SK-N-SH (cell line): ENCODE data around the gene CHRM3. TPM values are rescaled to one million over a fixed set of nuclear protein-coding genes. Genes with fewer than 3 reads are reported as not detected.
"Not testable (repeated sequence)": the region's sequence is repeated elsewhere in the genome, so short reads cannot be mapped to it uniquely, and the experiment has no call there.

ENCODE experiments used
- CTCF ChIA-PET: fragments of 300-600, 350-600 bp; formaldehyde crosslinking; extraction: SDS; loops from one replicate; lab custom pipeline; 2021; lab: Yijun Ruan, JAX
- POLR2A ChIA-PET: fragments of 350-600 bp; sonication (Branson Sonifier 250); formaldehyde crosslinking; extraction: SDS; loops from one replicate; lab custom pipeline; 2020; ENCODE audit warnings: antibody characterized with exemption, inconsistent platforms; lab: Yijun Ruan, JAX
- DNase-seq: peaks from one replicate; pipeline ENCODE4 v3.0.0; 2012
- H2AFZ ChIP-seq: fragments of 200-600 bp; sonication (generic); 2 replicates; pipeline ENCODE4 v1.8.1; 2016; ENCODE audit warnings: antibody characterized with exemption, mild to moderate bottlenecking, low read depth
- H3F3A ChIP-seq: fragments of 200-600 bp; sonication (generic); replicated peaks from 2 replicates; pipeline ENCODE3; 2016; ENCODE audit warnings: antibody characterized with exemption, mild to moderate bottlenecking; ENCODE audit not compliant: insufficient read depth
- H3K27ac ChIP-seq, 2 experiments: fragments of 200-500 bp in 1 of 2; fragments of 200-600 bp in 1 of 2; sonication (Bioruptor generic) in 1 of 2; sonication (generic), shearing (Covaris generic) in 1 of 2; 2 replicates each; pipeline versions ENCODE4 v1.5.1 to v1.6.1; 2014 to 2016; ENCODE audit warnings: low read depth in 2 of 2, inconsistent platforms in 1 of 2, low read length in 1 of 2, mild to moderate bottlenecking in 1 of 2, mixed read lengths in 1 of 2
- H3K27me3 ChIP-seq: fragments of 200-600 bp; sonication (generic), shearing (Covaris generic); 2 replicates; pipeline ENCODE4 v1.6.1; 2016; ENCODE audit warnings: mixed run types; ENCODE audit not compliant: insufficient read depth
- H3K36me3 ChIP-seq, 2 experiments: fragments of 200-500 bp in 1 of 2; fragments of 200-600 bp in 1 of 2; sonication (Bioruptor generic) in 1 of 2; sonication (generic) in 1 of 2; replicated peaks in 1 of 2; 2 replicates each; pipeline versions ENCODE3 to v1.5.1; 2014 to 2016; ENCODE audit warnings: low read length in 1 of 2, mild to moderate bottlenecking in 1 of 2; ENCODE audit not compliant: insufficient read depth in 2 of 2, control insufficient read depth in 1 of 2
- H3K4me1 ChIP-seq, 2 experiments: fragments of 200-500 bp in 1 of 2; fragments of 200-600 bp in 1 of 2; sonication (Bioruptor generic) in 1 of 2; sonication (generic), shearing (Covaris generic) in 1 of 2; 2 replicates each; pipeline versions ENCODE4 v1.5.1 to v1.6.1; 2014 to 2016; ENCODE audit warnings: low read depth in 1 of 2, low read length in 1 of 2, mixed run types in 1 of 2; ENCODE audit not compliant: insufficient read depth in 2 of 2, control insufficient read depth in 1 of 2
- H3K4me2 ChIP-seq: fragments of 200-600 bp; sonication (generic), shearing (Covaris generic); 2 replicates; pipeline ENCODE4 v1.6.1; 2017; ENCODE audit warnings: mixed run types
- H3K4me3 ChIP-seq, 2 experiments: fragments of 200-500 bp in 1 of 2; fragments of 200-600 bp in 1 of 2; sonication (Bioruptor generic) in 1 of 2; sonication (generic), shearing (Covaris generic) in 1 of 2; 2 replicates each; pipeline versions ENCODE4 v1.5.1 to v1.8.1; 2014 to 2016; ENCODE audit warnings: low read depth in 2 of 2, inconsistent platforms in 1 of 2, low read length in 1 of 2, mild to moderate bottlenecking in 1 of 2, mixed read lengths in 1 of 2, moderate library complexity in 1 of 2
- H3K79me2 ChIP-seq: fragments of 200-600 bp; sonication (generic); 2 replicates; pipeline ENCODE4 v1.8.1; 2017; ENCODE audit warnings: mild to moderate bottlenecking; ENCODE audit not compliant: insufficient read depth
- H3K9ac ChIP-seq: fragments of 200-600 bp; sonication (generic); 2 replicates; pipeline ENCODE4 v1.6.1; 2017; ENCODE audit warnings: mixed run types
- H3K9me2 ChIP-seq: fragments of 200-600 bp; sonication (generic); 2 replicates; pipeline ENCODE4 v1.6.1; 2017; ENCODE audit warnings: mixed run types
- H3K9me3 ChIP-seq: fragments of 200-600 bp; sonication (generic); 2 replicates; pipeline ENCODE4 v1.6.1; 2017; ENCODE audit warnings: mixed run types, mild to moderate bottlenecking, moderate library complexity
- H4K20me1 ChIP-seq: fragments of 200-600 bp; sonication (generic); 2 replicates; pipeline ENCODE4 v1.6.1; 2017; ENCODE audit warnings: mild to moderate bottlenecking, mixed run types; ENCODE audit not compliant: insufficient read depth
- EZH2phosphoT487 ChIP-seq: fragments of 200-600 bp; sonication (generic); IDR thresholded peaks from 2 replicates; pipeline ENCODE4 v1.6.1; 2017; ENCODE audit warnings: low read depth, mixed run types, mild to moderate bottlenecking, antibody characterized with exemption, moderate library complexity, borderline replicate concordance
- FOSL2 ChIP-seq: IDR thresholded peaks from 2 replicates; pipeline ENCODE4 v1.4.0; 2012; ENCODE audit warnings: low read depth, mild to moderate bottlenecking, moderate library complexity, borderline replicate concordance
- FOXJ3 ChIP-seq: sonication (generic); formaldehyde crosslinking; IDR thresholded peaks from 2 replicates; pipeline ENCODE4 v1.5.1; 2020; ENCODE audit warnings: mild to moderate bottlenecking, missing genetic modification reagents
- GATA2 ChIP-seq: sonication (generic); formaldehyde crosslinking; IDR thresholded peaks from 2 replicates; pipeline ENCODE4 v1.5.0; 2020; ENCODE audit warnings: mild to moderate bottlenecking, missing genetic modification reagents
- JUND ChIP-seq: IDR thresholded peaks from 2 replicates; pipeline ENCODE4 v1.4.0; 2012
- MEF2A ChIP-seq: IDR thresholded peaks from 2 replicates; pipeline ENCODE4 v1.4.0; 2012; ENCODE audit warnings: low read depth, borderline replicate concordance
- RCOR1 ChIP-seq: fragments of 150-350 bp; IDR thresholded peaks from 2 replicates; pipeline ENCODE4 v1.6.1; 2017; ENCODE audit warnings: antibody characterized with exemption, low read length
- RXRA ChIP-seq: IDR thresholded peaks from 2 replicates; pipeline ENCODE4 v1.4.0; 2012; ENCODE audit warnings: low read depth, mild to moderate bottlenecking, borderline replicate concordance
- TEAD4 ChIP-seq: IDR thresholded peaks from 2 replicates; pipeline ENCODE4 v1.4.0; 2012; ENCODE audit warnings: mild to moderate bottlenecking, borderline replicate concordance; ENCODE audit not compliant: insufficient read depth
- YY1 ChIP-seq: IDR thresholded peaks from 2 replicates; pipeline ENCODE4 v1.4.0; 2012; ENCODE audit warnings: low read depth, mild to moderate bottlenecking
- WGBS: methylation state at CpG from one replicate; pipeline ENCODE4 v1.1.6; 2017; ENCODE audit warnings: low lambda C conversion rate; 5-methylcytosine and 5-hydroxymethylcytosine counted together
- polyA plus RNA-seq, 3 experiments: library from polyadenylated mRNA; depleted of rRNA; stranded (reverse); fragments of >200 nt; gene quantifications; 2 replicates each; pipeline ENCODE4 v1.2.3, GENCODE V29; 2012
- TF ChIP-seq, protein P1 (sequence below): IDR thresholded peaks from 2 replicates; pipeline ENCODE4 v1.4.0; 2012; ENCODE audit warnings: low read depth, borderline replicate concordance
- TF ChIP-seq, protein P2 (sequence below): fragments of 150-350 bp; IDR thresholded peaks from 2 replicates; pipeline ENCODE4 v1.6.1; 2016; ENCODE audit warnings: mild to moderate bottlenecking, low read depth, low read length
- TF ChIP-seq, protein P3 (sequence below): fragments of 200-600 bp; sonication (generic); IDR thresholded peaks from 2 replicates; pipeline ENCODE4 v1.6.1; 2017; ENCODE audit warnings: antibody characterized with exemption, mild to moderate bottlenecking, moderate library complexity

The CHRM3 gene
- polyA plus RNA-seq, 1 of the 3 experiments (the other 2 are of a cell fraction), result 0.07 TPM

GRCh38 chr1:239368436-239369109 lies 17.8 kb upstream of the CHRM3 start:
- Histone ChIP-seq H4K20me1 (no peaks in the 10 kb centered on the region), H3K9me3 (no peaks in the 10 kb centered on the region), H3K9me2 (no peaks in the 10 kb centered on the region), H3K36me3 (no peaks in the 10 kb centered on the region), H3K4me1 (peaks cover 0 to 8% of the 10 kb centered on the region in 2 experiments; a peak in 2 of 4 replicates), H3K9ac (no peak overlapping the region), H3K27me3 (no peaks in the 10 kb centered on the region), H3K4me2 (no peak overlapping the region), H2AFZ (no peak overlapping the region), H3K79me2 (no peaks in the 10 kb centered on the region), H3F3A (no peaks in the 10 kb centered on the region), H3K4me3 (no peak overlapping the region), H3K27ac (no peak overlapping the region)
- WGBS, result 31% methylated on average over 7 of the region's 7 CpGs
- TF ChIP-seq TEAD4, result no peak
- no peak for TF ChIP-seq RXRA
- TF ChIP-seq MEF2A, result no peak
- TF ChIP-seq RCOR1, result no peak
- no peak for TF ChIP-seq YY1
- TF ChIP-seq, protein P1, sequence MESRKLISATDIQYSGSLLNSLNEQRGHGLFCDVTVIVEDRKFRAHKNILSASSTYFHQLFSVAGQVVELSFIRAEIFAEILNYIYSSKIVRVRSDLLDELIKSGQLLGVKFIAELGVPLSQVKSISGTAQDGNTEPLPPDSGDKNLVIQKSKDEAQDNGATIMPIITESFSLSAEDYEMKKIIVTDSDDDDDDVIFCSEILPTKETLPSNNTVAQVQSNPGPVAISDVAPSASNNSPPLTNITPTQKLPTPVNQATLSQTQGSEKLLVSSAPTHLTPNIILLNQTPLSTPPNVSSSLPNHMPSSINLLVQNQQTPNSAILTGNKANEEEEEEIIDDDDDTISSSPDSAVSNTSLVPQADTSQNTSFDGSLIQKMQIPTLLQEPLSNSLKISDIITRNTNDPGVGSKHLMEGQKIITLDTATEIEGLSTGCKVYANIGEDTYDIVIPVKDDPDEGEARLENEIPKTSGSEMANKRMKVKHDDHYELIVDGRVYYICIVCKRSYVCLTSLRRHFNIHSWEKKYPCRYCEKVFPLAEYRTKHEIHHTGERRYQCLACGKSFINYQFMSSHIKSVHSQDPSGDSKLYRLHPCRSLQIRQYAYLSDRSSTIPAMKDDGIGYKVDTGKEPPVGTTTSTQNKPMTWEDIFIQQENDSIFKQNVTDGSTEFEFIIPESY, result no peak
- ChIA-PET CTCF (interaction anchor here (0.8 kb wide), 1 partner anchor 11 kb away, joined by 4 read pairs; no protein-coding TSS in a partner anchor), POLR2A (no interaction called here)
- no peak for DNase-seq

GRCh38 chr1:239370869-239371268 lies 15.5 kb upstream of the CHRM3 start:
- CTCF ChIA-PET, H3K27me3 ChIP-seq, H3K27ac ChIP-seq, H3K9ac ChIP-seq, H3K9me2 ChIP-seq, H3K36me3 ChIP-seq, DNase-seq, H3F3A ChIP-seq, POLR2A ChIA-PET, H3K4me2 ChIP-seq, H3K9me3 ChIP-seq, H3K79me2 ChIP-seq, H3K4me3 ChIP-seq, H3K4me1 ChIP-seq, H2AFZ ChIP-seq, H4K20me1 ChIP-seq: not testable (repeated sequence)
- 30% methylated on average over 3 of the region's 3 CpGs for WGBS

DNA sequence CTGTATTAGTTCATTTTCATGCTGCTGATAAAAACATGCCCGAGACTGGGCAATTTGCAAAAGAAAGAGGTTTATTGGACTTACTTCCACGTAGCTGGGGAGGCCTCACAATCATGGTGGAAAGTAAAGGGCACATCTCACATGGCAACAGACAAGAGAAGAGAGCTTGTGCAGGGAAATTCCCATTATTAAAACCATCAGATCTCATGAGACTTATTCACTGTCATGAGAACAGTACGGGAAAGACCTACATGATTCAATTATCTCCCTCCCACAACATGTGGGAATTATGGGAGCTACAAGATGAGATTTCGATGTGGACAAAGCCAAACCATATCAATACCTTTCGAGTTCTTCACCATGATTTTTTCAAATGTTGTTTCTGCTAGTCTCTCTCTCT lies 3.7 kb upstream of the CHRM3 start:
- Histone ChIP-seq H3F3A (no peaks in the 10 kb centered on the region), H3K36me3 (no peaks in the 10 kb centered on the region), H2AFZ (no peak overlapping the region), H3K9ac (no peak overlapping the region), H3K9me2 (no peaks in the 10 kb centered on the region), H3K4me1 (peaks cover 0 to 5% of the 10 kb centered on the region in 2 experiments; a peak in 2 of 4 replicates), H3K9me3 (no peaks in the 10 kb centered on the region), H3K4me2 (no peak overlapping the region), H3K79me2 (no peaks in the 10 kb centered on the region), H4K20me1 (no peaks in the 10 kb centered on the region), H3K4me3 (no peak overlapping the region), H3K27me3 (peaks cover 19% of the 10 kb centered on the region), H3K27ac (no peak overlapping the region)
- no peak for DNase-seq
- CTCF ChIA-PET, result interaction anchor here (0.6 to 1.4 kb wide), 4 partner anchors 21 to 1531 kb away, joined by 3 to 4 read pairs (median 3); no protein-coding TSS in a partner anchor
- POLR2A ChIA-PET, result no interaction called here
- 32% methylated on average over 5 of the region's 5 CpGs for WGBS
- no peak for TF ChIP-seq JUND
- TF ChIP-seq, protein P1, result no peak
- TF ChIP-seq, protein P2, sequence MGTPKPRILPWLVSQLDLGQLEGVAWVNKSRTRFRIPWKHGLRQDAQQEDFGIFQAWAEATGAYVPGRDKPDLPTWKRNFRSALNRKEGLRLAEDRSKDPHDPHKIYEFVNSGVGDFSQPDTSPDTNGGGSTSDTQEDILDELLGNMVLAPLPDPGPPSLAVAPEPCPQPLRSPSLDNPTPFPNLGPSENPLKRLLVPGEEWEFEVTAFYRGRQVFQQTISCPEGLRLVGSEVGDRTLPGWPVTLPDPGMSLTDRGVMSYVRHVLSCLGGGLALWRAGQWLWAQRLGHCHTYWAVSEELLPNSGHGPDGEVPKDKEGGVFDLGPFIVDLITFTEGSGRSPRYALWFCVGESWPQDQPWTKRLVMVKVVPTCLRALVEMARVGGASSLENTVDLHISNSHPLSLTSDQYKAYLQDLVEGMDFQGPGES, result no peak
- TF ChIP-seq, protein P3, sequence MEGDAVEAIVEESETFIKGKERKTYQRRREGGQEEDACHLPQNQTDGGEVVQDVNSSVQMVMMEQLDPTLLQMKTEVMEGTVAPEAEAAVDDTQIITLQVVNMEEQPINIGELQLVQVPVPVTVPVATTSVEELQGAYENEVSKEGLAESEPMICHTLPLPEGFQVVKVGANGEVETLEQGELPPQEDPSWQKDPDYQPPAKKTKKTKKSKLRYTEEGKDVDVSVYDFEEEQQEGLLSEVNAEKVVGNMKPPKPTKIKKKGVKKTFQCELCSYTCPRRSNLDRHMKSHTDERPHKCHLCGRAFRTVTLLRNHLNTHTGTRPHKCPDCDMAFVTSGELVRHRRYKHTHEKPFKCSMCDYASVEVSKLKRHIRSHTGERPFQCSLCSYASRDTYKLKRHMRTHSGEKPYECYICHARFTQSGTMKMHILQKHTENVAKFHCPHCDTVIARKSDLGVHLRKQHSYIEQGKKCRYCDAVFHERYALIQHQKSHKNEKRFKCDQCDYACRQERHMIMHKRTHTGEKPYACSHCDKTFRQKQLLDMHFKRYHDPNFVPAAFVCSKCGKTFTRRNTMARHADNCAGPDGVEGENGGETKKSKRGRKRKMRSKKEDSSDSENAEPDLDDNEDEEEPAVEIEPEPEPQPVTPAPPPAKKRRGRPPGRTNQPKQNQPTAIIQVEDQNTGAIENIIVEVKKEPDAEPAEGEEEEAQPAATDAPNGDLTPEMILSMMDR, result no peak
- no peak for TF ChIP-seq GATA2 (CRISPR knock-in tag)
- TF ChIP-seq FOSL2, result no peak
- no peak for TF ChIP-seq FOXJ3
- TF ChIP-seq EZH2phosphoT487, result no peak
